CD4-positive, alpha-beta memory T cell (primary cell): ENCODE results near the gene WNT2B. TPM values are rescaled to one million over a fixed set of nuclear protein-coding genes. Genes with fewer than 3 reads are reported as not detected.

Experiments used
- CTCF ChIA-PET: fragments of 350-600 bp; sonication (Branson Sonifier 250); formaldehyde crosslinking; loops from one replicate; lab custom pipeline; 2021; ENCODE audit warnings: inconsistent platforms; ENCODE audit not compliant: partially characterized antibody; lab: Charles Lee
- POLR2A ChIA-PET: fragments of 350-600 bp; sonication (Branson Sonifier 250); formaldehyde crosslinking; loops from one replicate; lab custom pipeline; 2021; ENCODE audit not compliant: partially characterized antibody; lab: Charles Lee
- DNase-seq, 5 donors: peaks; one replicate each; pipeline versions ENCODE4 v3.0.0 to v3.0.0-alpha.2; 2020 to 2022; ENCODE audit warnings: mixed read lengths in 1 of 5
- H3K27ac ChIP-seq: one replicate; pipeline ENCODE4 v1.7.0; 2013; ENCODE audit warnings: low read depth, low read length
- H3K27me3 ChIP-seq: 2 replicates; pipeline ENCODE4 v1.7.0; 2013; ENCODE audit warnings: mild to moderate bottlenecking, low read length, moderate library complexity; ENCODE audit not compliant: insufficient read depth
- H3K36me3 ChIP-seq: 2 replicates; pipeline ENCODE4 v1.7.0; 2013; ENCODE audit warnings: mild to moderate bottlenecking, low read length, moderate library complexity; ENCODE audit not compliant: insufficient read depth
- H3K4me1 ChIP-seq: 2 replicates; pipeline ENCODE4 v1.7.0; 2013; ENCODE audit warnings: mild to moderate bottlenecking, low read length, moderate library complexity; ENCODE audit not compliant: insufficient read depth
- H3K4me3 ChIP-seq, 2 donors: one replicate each; pipeline ENCODE4 v1.7.0; 2013; ENCODE audit warnings: low read length in 2 of 2, mild to moderate bottlenecking in 1 of 2
- H3K9me3 ChIP-seq, 2 donors: one replicate each; pipeline ENCODE4 v1.7.0; 2013; ENCODE audit warnings: low read length in 2 of 2, control low read depth in 1 of 2; ENCODE audit not compliant: control insufficient read depth in 1 of 2
- H3K27ac Mint-ChIP-seq, 7 donors: one replicate each; pipeline ENCODE4 v1.8.0; 2020 to 2021; ENCODE audit warnings: mixed read lengths in 7 of 7, mild to moderate bottlenecking in 6 of 7, inconsistent platforms in 3 of 7, moderate library complexity in 3 of 7
- H3K27me3 Mint-ChIP-seq, 2 donors: one replicate each; pipeline ENCODE4 v1.8.0; 2020 to 2021; ENCODE audit warnings: mixed read lengths in 2 of 2
- H3K36me3 Mint-ChIP-seq, 2 donors: one replicate each; pipeline ENCODE4 v1.8.0; 2020 to 2021; ENCODE audit warnings: mixed read lengths in 2 of 2, inconsistent platforms in 1 of 2, mild to moderate bottlenecking in 1 of 2
- H3K4me1 Mint-ChIP-seq, 4 donors: one replicate each; pipeline ENCODE4 v1.8.0; 2020 to 2021; ENCODE audit warnings: mixed read lengths in 4 of 4, mild to moderate bottlenecking in 1 of 4
- H3K4me3 Mint-ChIP-seq, 8 donors: one replicate each; pipeline ENCODE4 v1.8.0; 2020 to 2021; ENCODE audit warnings: mixed read lengths in 8 of 8, mild to moderate bottlenecking in 7 of 8, moderate library complexity in 6 of 8, inconsistent platforms in 3 of 8
- H3K9me3 Mint-ChIP-seq, 8 donors: one replicate each; pipeline ENCODE4 v1.8.0; 2020 to 2021; ENCODE audit warnings: mixed read lengths in 8 of 8, mild to moderate bottlenecking in 5 of 8, inconsistent platforms in 3 of 8, moderate library complexity in 1 of 8
- intact Hi-C: fragments of 100-400 bp; cut with micrococcal nuclease; formaldehyde crosslinking; loops from one replicate; pipeline ENCODE4 v1.15.1; 2023
- polyA plus RNA-seq, 2 donors: library from polyadenylated mRNA; unstranded; fragments of 300-500 nt; fragmentation: Illumina TruSeq; gene quantifications; one replicate each; pipeline ENCODE4 v1.2.3, GENCODE V29; 2021
- total RNA-seq, 2 experiments: library from RNA; stranded (reverse); gene quantifications; one replicate each; pipeline ENCODE4 v1.2.3, GENCODE V29; 2021

WNT2B gene
- total and polyA plus RNA-seq, 4 experiments from 2014 or later: 0.21 to 0.91 (median 0.46) TPM

DNA sequence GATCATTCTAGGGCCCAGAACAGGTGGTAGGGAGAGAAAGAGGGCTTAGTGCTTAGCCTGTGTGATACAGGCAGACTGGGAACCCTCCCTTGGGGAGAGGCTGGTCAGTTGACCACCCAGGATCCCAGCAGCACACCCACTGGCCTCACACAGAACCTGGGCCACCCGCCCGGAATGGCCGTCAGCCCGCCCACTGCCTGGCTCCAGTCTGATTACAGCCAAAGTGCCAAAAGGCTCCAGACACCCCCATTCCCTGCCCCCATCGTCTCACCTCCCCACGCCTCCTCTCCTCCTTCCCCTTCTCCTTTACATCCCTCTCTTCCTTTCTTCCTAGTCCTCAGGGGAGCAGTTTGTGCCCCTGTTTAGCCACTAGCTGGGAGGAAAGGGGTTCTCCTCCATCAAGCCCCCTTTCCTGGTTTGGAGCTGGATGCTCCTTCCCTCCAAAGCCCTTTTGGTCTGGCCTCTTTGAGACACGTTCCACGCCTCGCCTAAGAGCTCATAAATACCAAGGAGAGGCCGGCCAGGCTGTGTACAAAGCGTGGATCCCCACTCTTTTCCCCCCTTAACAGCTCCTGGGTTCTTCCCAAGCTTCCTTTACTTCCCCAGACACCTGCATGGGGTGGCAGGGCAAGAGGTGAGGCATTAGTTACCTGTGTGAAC, 4.6 kb upstream of the WNT2B start:
- Mint-ChIP-seq H3K4me1 (peaks cover 2 to 21% (median 10%) of the 10 kb centered on the region in 4 donors), H3K27ac (no peak overlapping the region), H3K36me3 (no peaks in the 10 kb centered on the region), H3K27me3 (peaks cover 32 to 39% of the 10 kb centered on the region in 2 donors), H3K4me3 (no peak overlapping the region), H3K9me3 (no peaks in the 10 kb centered on the region)
- no peaks in the 10 kb centered on the region for H3K36me3 ChIP-seq
- POLR2A ChIA-PET: interaction anchor here (0.6 kb wide), 1 partner anchor 140 kb away, joined by 3 read pairs; no protein-coding TSS in a partner anchor
- H3K27ac ChIP-seq: no peak overlapping the region
- DNase-seq: no peak
- intact Hi-C loops: no loop called here
- CTCF ChIA-PET: interaction anchor here (0.9 to 1.0 kb wide), 2 partner anchors 204 to 211 kb away, joined by 3 to 5 read pairs; partner anchors contain the start of gene PPM1J
- no peak overlapping the region for H3K4me3 ChIP-seq
- H3K27me3 ChIP-seq: peaks cover 39% of the 10 kb centered on the region
- no peaks in the 10 kb centered on the region for H3K9me3 ChIP-seq
- peaks cover 18% of the 10 kb centered on the region for H3K4me1 ChIP-seq

DNA sequence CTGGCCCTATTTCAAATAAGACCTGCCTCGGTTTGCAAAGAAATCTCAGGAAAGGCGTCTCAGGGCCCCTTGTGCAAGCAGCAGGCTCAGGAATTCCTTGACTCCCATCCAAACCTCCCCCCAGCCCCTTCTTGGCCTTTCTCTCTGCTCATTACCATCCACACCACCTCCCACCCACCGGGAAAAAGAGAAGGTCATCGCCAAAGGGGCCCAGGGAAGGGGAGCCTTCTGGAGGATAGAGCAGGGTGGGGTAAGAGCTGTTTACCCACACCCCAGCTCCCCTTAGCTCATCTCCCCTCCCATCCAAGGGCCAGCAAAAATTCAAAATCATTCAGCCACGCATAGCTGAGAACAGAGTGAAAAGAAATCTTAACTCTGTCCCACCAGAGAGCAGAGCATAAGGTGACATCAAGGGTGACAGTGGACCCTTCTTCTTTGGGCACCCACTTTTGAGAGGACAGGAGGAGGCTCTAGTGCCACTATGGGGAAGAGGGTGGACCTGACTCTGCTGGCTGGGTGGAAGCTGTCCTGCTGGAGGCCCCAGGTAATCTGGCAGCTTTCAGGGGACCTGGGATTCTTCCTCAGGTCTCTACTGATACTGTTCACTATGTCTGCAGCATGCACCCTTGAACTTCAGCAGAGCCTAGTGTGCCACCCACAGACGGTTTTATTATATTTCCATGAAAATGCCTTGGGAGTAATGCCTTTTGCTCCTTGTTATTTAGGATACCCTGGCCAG, 3.9 kb upstream of the WNT2B start:
- peaks cover 18% of the 10 kb centered on the region for H3K4me1 ChIP-seq
- ChIA-PET CTCF (interaction anchor here (0.9 to 2.0 kb wide), 3 partner anchors 203 to 211 kb away, joined by 3 to 8 read pairs (median 5); partner anchors contain the start of gene PPM1J), POLR2A (interaction anchor here (0.6 kb wide), 1 partner anchor 139 kb away, joined by 3 read pairs; no protein-coding TSS in a partner anchor)
- H3K36me3 Mint-ChIP-seq: no peaks in the 10 kb centered on the region
- H3K27ac ChIP-seq: no peak overlapping the region
- H3K36me3 ChIP-seq: no peaks in the 10 kb centered on the region
- H3K4me1 Mint-ChIP-seq: peaks cover 2 to 27% (median 10%) of the 10 kb centered on the region in 4 donors
- H3K4me3 ChIP-seq: no peak overlapping the region
- H3K27me3 Mint-ChIP-seq: peaks cover 25 to 32% of the 10 kb centered on the region in 2 donors
- H3K27me3 ChIP-seq: peaks cover 36% of the 10 kb centered on the region
- H3K9me3 ChIP-seq: no peaks in the 10 kb centered on the region
- no peak for DNase-seq
- intact Hi-C loops: no loop called here
- H3K9me3 Mint-ChIP-seq: no peaks in the 10 kb centered on the region
- no peak overlapping the region for H3K27ac Mint-ChIP-seq
- no peak overlapping the region for H3K4me3 Mint-ChIP-seq

DNA sequence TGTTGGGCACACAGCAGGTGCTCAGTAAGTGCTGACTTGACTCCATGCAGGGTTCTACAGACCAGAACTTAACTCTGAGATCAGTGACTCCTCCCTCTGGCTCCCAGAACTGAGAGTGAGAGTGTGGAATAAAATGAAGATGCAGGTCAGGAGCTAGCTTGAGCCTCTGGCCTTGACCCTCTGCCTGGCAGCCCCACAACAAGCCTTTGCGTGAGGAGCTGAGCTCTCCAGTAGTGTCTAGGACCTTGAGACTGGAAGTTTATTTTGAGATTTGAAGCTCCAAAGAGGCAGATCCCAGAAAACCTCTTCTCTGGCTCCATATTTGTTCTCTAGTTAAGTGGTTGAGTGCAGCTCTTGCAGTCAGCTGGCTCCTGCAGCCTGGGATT, 3.4 kb upstream of the WNT2B start:
- Histone ChIP-seq H3K9me3 (no peaks in the 10 kb centered on the region), H3K27me3 (peaks cover 33% of the 10 kb centered on the region), H3K4me3 (no peak overlapping the region), H3K27ac (no peak overlapping the region), H3K4me1 (peaks cover 18% of the 10 kb centered on the region), H3K36me3 (no peaks in the 10 kb centered on the region)
- no peak overlapping the region for H3K27ac Mint-ChIP-seq
- peaks cover 25 to 30% of the 10 kb centered on the region in 2 donors for H3K27me3 Mint-ChIP-seq
- POLR2A ChIA-PET: no interaction called here
- intact Hi-C loops: no loop called here
- H3K9me3 Mint-ChIP-seq: no peaks in the 10 kb centered on the region
- H3K4me3 Mint-ChIP-seq: no peak overlapping the region
- DNase-seq: no peak
- peaks cover 2 to 27% (median 10%) of the 10 kb centered on the region in 4 donors for H3K4me1 Mint-ChIP-seq
- CTCF ChIA-PET: interaction anchor here (2.0 kb wide), 1 partner anchor 203 kb away, joined by 8 read pairs; no protein-coding TSS in a partner anchor
- H3K36me3 Mint-ChIP-seq: no peaks in the 10 kb centered on the region

DNA sequence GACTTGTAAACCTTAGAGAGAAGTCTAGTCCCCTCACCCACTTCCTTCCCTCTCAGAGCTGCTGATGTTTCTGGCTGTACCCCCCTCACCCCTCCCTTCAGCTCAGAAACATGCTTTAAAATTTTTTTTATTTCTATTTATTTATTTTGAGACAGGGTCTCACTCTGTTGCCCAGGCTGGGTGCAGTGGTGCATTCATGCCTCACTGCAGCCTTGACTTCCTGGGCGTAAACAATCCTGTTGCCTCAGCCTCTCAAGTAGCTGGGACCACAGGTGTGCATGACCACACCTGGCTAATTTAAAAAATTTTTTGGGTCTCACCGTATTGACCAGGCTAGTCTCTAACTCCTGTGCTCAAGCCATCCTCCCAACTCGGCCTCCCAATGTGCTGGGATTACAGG, 2.9 kb upstream of the WNT2B start:
- ChIA-PET CTCF (interaction anchor here (2.0 kb wide), 1 partner anchor 203 kb away, joined by 8 read pairs; no protein-coding TSS in a partner anchor), POLR2A (no interaction called here)
- Histone ChIP-seq H3K36me3 (no peaks in the 10 kb centered on the region), H3K27ac (no peak overlapping the region), H3K9me3 (no peaks in the 10 kb centered on the region), H3K4me1 (peaks cover 18% of the 10 kb centered on the region), H3K4me3 (no peak overlapping the region), H3K27me3 (peaks cover 32% of the 10 kb centered on the region)
- DNase-seq: no peak
- Mint-ChIP-seq H3K36me3 (no peaks in the 10 kb centered on the region), H3K9me3 (no peaks in the 10 kb centered on the region), H3K27ac (no peak overlapping the region), H3K4me3 (no peak overlapping the region), H3K4me1 (peaks cover 2 to 27% (median 10%) of the 10 kb centered on the region in 4 donors), H3K27me3 (peaks cover 25 to 29% of the 10 kb centered on the region in 2 donors)
- intact Hi-C loops: no loop called here

DNA sequence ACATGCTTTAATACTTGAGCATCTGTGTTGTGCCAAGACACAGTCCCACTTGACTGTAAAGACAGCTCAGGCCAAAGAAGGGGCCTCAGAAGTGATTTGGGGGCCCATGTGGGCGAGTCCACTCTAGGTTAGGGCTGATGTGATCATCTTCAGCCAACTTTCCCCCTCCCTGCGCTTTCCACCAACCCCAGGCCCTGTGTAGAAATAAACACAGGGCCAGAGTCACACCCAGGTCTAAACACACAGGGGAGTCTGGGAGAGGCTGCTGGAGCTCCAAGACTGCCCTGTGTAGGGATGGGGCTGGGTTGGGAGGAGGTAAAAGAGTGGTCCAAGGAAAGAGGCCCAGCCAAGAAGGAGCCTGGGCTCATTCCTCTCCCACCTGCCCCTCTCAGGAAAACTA, 2.5 kb upstream of the WNT2B start:
- DNase-seq: no peak

DNA sequence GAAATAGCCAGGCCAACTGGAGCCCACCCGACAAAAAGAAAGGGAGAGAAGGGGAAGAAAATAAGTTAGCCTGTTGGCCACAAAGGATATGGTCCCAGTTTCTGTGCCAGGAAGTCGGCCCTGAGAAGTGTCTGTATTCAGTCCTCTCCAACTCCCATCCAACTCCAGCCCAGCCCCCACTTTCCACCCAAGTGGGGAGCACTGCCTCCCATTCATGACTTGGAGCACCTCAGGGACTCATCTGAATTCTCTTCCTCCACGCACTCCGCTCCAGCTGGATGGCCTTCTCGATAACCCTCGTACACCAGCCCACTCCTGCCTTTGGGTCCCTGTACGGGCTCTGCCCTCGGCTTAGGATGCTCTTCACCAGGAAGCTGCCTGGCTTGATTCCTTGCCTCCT, 2.0 kb upstream of the WNT2B start:
- DNase-seq: no peak
- Mint-ChIP-seq H3K4me1 (peaks cover 3 to 27% (median 8%) of the 10 kb centered on the region in 4 donors), H3K27me3 (peaks cover 20 to 22% of the 10 kb centered on the region in 2 donors), H3K36me3 (no peaks in the 10 kb centered on the region), H3K4me3 (peak overlapping the region in 2 of 8 donors; percentile 12 to 86), H3K9me3 (no peaks in the 10 kb centered on the region), H3K27ac (peak overlapping the region in 1 of 7 donors; percentile 68)
- Histone ChIP-seq H3K36me3 (no peaks in the 10 kb centered on the region), H3K4me1 (peaks cover 15% of the 10 kb centered on the region), H3K27ac (no peak overlapping the region), H3K27me3 (peaks cover 24% of the 10 kb centered on the region), H3K9me3 (no peaks in the 10 kb centered on the region), H3K4me3 (no peak overlapping the region)
- intact Hi-C loops: no loop called here
- ChIA-PET CTCF (interaction anchor here (2.0 kb wide), 1 partner anchor 202 kb away, joined by 8 read pairs; no protein-coding TSS in a partner anchor), POLR2A (no interaction called here)

More for the DNA sequence above, 2.5 kb upstream of the WNT2B start:
- Mint-ChIP-seq H3K36me3 (no peaks in the 10 kb centered on the region), H3K27me3 (peaks cover 23 to 25% of the 10 kb centered on the region in 2 donors), H3K9me3 (no peaks in the 10 kb centered on the region), H3K4me3 (peak overlapping the region in 2 of 8 donors; percentile 12 to 86), H3K27ac (no peak overlapping the region), H3K4me1 (peaks cover 3 to 27% (median 10%) of the 10 kb centered on the region in 4 donors)
- no peaks in the 10 kb centered on the region for H3K9me3 ChIP-seq
- H3K4me1 ChIP-seq: peaks cover 18% of the 10 kb centered on the region
- no peak overlapping the region for H3K4me3 ChIP-seq
- POLR2A ChIA-PET: no interaction called here
- H3K36me3 ChIP-seq: no peaks in the 10 kb centered on the region
- intact Hi-C loops: no loop called here
- H3K27me3 ChIP-seq: peaks cover 28% of the 10 kb centered on the region
- H3K27ac ChIP-seq: no peak overlapping the region
- CTCF ChIA-PET: interaction anchor here (2.0 kb wide), 1 partner anchor 202 kb away, joined by 8 read pairs; no protein-coding TSS in a partner anchor

DNA sequence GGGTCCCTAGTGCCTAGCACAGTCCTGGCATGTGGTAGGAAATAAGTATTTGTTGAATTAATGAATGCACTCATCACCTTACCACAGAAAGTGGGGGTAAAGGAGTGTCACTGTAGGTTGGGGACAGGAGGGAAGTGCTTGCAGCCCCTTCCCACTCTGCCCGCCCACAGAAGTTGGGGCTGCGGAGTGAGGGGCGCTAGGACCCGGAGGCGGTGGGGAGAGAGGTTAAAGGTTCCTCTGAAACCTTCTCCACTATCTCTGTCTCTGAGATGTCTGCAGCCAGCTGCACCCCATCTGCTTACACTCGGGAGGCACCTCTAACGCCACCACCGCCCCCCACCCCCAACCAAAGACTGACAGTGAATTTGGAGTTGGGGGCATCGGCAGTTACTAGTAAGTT, 1.4 kb upstream of the WNT2B start:
- Histone ChIP-seq H3K4me1 (peaks cover 13% of the 10 kb centered on the region), H3K27me3 (peaks cover 18% of the 10 kb centered on the region), H3K27ac (no peak overlapping the region), H3K4me3 (peak overlapping the region in 1 of 2 donors; percentile 67), H3K9me3 (no peaks in the 10 kb centered on the region), H3K36me3 (no peaks in the 10 kb centered on the region)
- intact Hi-C loops: no loop called here
- DNase-seq: no peak
- peak overlapping the region in 1 of 7 donors; percentile 63 for H3K27ac Mint-ChIP-seq
- POLR2A ChIA-PET: interaction anchor here (3.5 kb wide), 1 partner anchor 111 kb away, joined by 12 read pairs; the partner anchor contains the start of genes CAPZA1 and ST7L
- H3K9me3 Mint-ChIP-seq: no peaks in the 10 kb centered on the region
- H3K36me3 Mint-ChIP-seq: no peaks in the 10 kb centered on the region
- CTCF ChIA-PET: interaction anchor here (2.5 kb wide), 1 partner anchor 107 kb away, joined by 7 read pairs; no protein-coding TSS in a partner anchor
- H3K4me1 Mint-ChIP-seq: peaks cover 3 to 26% (median 7%) of the 10 kb centered on the region in 4 donors
- H3K4me3 Mint-ChIP-seq: peak overlapping the region; percentile 52 to 93 (median 86)
- H3K27me3 Mint-ChIP-seq: peaks cover 17 to 20% of the 10 kb centered on the region in 2 donors
